Measurements from ENCODE around the gene MORN4. TPM values are rescaled to one million over a fixed set of nuclear protein-coding genes. Genes with fewer than 3 reads are reported as not detected.

Gene MORN4
- total RNA-seq, 4 donors from 2014 or later: 3.7 to 8.2 (median 7.1) TPM

DNA sequence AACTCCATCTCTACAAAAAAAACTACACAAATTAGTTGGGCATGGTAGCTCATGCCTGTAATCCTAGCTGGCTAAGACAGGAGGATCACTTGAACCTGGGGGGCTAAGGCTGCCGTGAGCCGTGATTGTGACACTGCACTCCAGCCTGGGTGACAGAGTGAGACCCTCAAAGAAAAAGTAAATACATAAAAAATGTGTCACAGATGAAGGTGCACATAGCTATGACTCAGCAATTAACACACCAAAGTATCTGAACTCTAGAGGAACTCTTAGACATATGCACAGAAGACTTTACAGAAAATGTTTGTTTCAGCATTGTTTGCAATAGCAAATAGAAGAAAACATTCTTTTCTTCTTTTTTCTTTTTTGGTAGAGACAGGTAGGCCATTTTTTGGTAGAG is 35.5 kb downstream of the MORN4 start:
- Histone ChIP-seq H3K4me3 (no peak overlapping the region), H3K4me1 (peaks cover 0 to 24% (median 6%) of the 10 kb centered on the region in 4 donors), H3K9me3 (no peaks in the 10 kb centered on the region), H3K27me3 (no peaks in the 10 kb centered on the region), H3K36me3 (no peaks in the 10 kb centered on the region), H3K27ac (peak overlapping the region in 1 of 4 donors; percentile 86)
- no peak for TF ChIP-seq POLR2A (IDR thresholded peaks at IDR 0.05)
- TF ChIP-seq CTCF (IDR thresholded peaks at IDR 0.05): no peak
- TF ChIP-seq EP300 (IDR thresholded peaks at IDR 0.05): no peak
- 87 to 88% methylated on average over 2 of the region's 2 CpGs for WGBS, 2 donors
- DNase-seq (ENCODE audit: low spot score in 2 of 2): no peak

DNA sequence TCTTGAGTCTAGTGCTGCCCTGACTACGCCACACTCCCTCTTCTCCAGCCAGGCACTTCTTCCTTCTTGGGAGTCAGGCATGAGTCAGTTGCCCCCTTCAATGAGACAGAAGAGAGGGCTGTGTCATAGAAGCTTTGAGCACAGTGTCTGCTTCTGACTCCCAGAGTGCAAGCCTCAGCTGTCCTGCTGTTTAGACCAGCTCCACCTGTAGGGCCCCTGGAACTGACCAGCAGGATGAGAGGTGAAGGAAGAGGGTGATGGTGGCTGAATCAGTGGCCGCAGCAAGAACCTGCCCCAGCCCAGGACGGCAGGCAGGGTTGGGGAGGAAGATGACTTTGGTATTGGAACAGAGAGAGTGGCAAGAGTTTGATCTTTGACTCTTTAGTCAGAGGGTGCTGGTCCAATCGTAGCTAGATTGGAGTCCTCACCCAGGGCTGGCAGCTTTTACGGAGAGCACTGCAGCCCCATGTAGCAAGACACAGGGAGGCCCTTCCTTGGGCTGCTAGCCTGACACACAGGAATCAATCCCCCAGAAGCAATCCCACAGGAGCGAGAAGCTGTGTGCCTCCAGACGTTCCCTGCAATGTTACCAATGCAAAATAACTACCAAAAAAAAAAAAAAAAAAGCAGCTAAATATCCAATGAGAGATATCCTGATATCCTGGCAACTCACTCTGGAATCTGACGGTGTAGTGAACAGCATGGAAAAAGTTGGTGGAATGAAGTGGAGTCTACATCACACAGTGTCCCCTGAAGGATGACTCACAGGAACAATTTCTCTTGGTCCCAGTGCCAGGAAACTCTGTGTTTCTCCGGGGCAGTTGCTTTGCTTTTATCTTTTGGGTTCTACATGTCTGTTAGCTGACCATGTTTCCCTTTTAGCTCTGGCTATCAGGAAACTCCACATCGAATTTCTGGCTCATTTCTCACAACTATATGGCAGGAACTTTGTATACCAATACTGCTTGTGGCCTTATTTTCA is 36.9 kb downstream of the MORN4 start:
- Histone ChIP-seq H3K4me1 (peaks cover 0 to 24% (median 6%) of the 10 kb centered on the region in 4 donors), H3K9me3 (no peaks in the 10 kb centered on the region), H3K4me3 (no peak overlapping the region), H3K36me3 (no peaks in the 10 kb centered on the region), H3K27ac (peak overlapping the region; percentile 40 to 86 (median 78)), H3K27me3 (no peaks in the 10 kb centered on the region)
- no peak for TF ChIP-seq POLR2A (IDR thresholded peaks at IDR 0.05)
- TF ChIP-seq EP300 (IDR thresholded peaks at IDR 0.05): peak; percentile 24 to 85
- peak in 1 of 2 donors; percentile 73 for DNase-seq (ENCODE audit: low spot score in 2 of 2)
- WGBS, 2 donors: 52 to 53% methylated on average over 10 of the region's 10 CpGs

- H3K36me3 ChIP-seq: no peaks in the 10 kb centered on the region
- TF ChIP-seq EP300 (IDR thresholded peaks at IDR 0.05): no peak
- TF ChIP-seq POLR2A (IDR thresholded peaks at IDR 0.05): no peak
- no peak for TF ChIP-seq CTCF (IDR thresholded peaks at IDR 0.05)
- peaks cover 0 to 24% (median 6%) of the 10 kb centered on the region in 4 donors for H3K4me1 ChIP-seq
- 44 to 46% methylated on average over 4 of the region's 4 CpGs for WGBS, 2 donors
- no peaks in the 10 kb centered on the region for H3K9me3 ChIP-seq
- H3K27ac ChIP-seq: peak overlapping the region in 1 of 4 donors; percentile 44
- DNase-seq (ENCODE audit: low spot score in 2 of 2): peak in 1 of 2 donors; percentile 49
- H3K4me3 ChIP-seq: no peak overlapping the region
- H3K27me3 ChIP-seq: no peaks in the 10 kb centered on the region
Observed at GRCh38 chr10:97593421-97593820, 39.9 kb downstream of the MORN4 start.

DNA sequence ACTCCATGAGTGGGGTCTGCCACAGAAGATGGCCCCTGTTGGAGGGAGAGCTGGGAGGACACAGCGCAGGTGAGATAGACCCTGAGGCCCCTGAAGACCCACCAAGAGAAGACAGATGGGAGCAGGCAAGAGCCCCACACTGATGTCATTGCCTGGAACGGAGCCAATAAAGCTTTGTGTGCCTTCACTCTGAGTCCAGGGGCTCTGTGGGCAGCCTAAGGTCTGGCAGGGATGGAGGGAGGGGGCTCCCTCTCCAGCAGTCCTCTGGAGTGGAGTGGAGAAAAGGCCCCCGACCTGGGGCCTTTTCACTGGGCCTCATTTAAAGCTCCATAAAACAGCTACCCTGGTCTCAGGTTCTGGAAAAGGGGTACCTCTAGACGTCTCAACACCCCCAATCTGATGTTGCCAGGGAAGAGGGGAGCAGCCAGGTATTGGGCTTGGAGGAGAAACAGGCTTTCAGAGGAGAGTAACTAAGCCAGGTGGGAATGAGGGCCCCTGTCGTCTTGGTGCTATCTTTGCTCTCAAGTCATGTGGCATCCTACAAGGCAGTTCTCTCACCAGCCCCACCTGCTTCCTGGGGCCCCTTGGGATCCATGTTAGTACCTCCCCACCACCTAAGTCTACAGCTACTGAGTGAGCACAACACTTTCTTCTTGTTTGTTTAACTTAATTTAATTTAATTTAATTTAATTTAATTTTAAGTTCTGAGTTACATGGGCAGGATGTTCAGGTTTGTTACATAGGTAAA is 42.4 kb downstream of the MORN4 start:
- no peak for DNase-seq (ENCODE audit: low spot score in 2 of 2)
- 52 to 60% methylated on average over 5 of the region's 5 CpGs for WGBS, 2 donors

More for the DNA sequence above, 42.4 kb downstream of the MORN4 start:
- H3K4me1 ChIP-seq: peaks cover 0 to 9% (median 3%) of the 10 kb centered on the region in 4 donors
- TF ChIP-seq EP300 (IDR thresholded peaks at IDR 0.05) (no peak), POLR2A (IDR thresholded peaks at IDR 0.05) (no peak), CTCF (IDR thresholded peaks at IDR 0.05) (no peak)
- no peak overlapping the region for H3K4me3 ChIP-seq
- H3K9me3 ChIP-seq: no peaks in the 10 kb centered on the region
- no peak overlapping the region for H3K27ac ChIP-seq
- no peaks in the 10 kb centered on the region for H3K36me3 ChIP-seq
- H3K27me3 ChIP-seq: no peaks in the 10 kb centered on the region

Data from tibial nerve (tissue), 4 donors.